ENCODE data around the gene AKAP6.

Gene AKAP6

GRCh38 chr14:32722631-32723183 lies 393.6 kb downstream of the AKAP6 start:
- no peak for DNase-seq

GRCh38 chr14:32724867-32725471 lies 395.9 kb downstream of the AKAP6 start:
- peak; percentile 57 for DNase-seq

DNA sequence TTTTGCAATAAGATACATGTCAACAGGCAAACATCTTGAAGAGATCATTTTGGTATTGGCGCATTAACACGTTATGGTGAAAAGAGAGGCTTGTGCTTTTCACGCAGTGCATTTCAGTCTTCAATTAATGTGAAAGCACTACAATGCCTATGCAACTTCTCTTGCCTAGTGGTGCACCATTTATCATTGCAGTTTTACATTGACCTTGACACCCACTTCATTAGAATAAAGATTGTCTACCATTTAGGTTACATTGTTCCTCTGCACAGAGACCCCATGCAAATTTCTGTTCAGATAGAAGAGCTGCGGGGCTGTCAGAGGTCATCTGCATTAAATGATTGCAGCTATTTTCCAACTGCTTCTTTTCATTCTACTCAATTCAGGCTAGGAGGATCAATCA lies 397.4 kb downstream of the AKAP6 start:
- no peak for DNase-seq

DNA sequence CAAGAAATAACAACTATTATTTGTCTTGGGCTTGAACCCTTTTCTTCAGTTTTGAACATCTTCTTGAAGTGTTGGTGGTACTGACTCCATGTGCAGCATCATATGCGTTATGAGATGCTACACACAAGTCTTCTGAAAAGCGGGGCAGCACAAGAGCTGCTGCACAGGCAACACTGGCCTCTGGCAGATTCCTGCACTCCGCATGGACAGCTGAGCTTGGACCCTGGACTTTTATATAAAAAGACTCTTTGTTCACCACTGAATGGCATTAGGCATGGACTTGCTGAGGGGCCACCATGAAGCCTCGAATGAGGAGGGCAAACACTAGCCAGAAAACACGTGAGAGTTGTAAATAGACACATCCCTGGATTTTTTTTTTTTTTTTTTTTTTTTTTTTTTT lies 398.7 kb downstream of the AKAP6 start:
- no peak for DNase-seq

DNA sequence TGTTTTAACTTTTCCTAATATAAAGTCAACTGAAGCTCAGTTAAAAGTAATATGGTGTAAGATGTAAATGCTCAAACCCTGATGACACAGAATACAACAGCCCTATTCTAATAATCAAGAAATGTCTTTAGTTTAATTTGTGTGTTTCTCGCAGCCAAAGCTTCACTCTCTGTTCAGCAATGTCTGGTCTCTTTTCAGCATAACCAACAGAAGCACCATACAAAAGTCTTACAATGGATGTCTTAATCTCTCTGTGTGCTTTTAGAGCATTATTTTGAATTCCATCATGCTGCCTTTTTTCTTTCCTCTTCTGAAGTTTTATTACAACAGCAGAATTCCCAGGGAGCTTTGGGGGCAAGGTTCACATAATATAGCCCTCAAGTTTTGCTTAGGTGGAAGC lies 399.4 kb downstream of the AKAP6 start:
- DNase-seq = no peak

DNA sequence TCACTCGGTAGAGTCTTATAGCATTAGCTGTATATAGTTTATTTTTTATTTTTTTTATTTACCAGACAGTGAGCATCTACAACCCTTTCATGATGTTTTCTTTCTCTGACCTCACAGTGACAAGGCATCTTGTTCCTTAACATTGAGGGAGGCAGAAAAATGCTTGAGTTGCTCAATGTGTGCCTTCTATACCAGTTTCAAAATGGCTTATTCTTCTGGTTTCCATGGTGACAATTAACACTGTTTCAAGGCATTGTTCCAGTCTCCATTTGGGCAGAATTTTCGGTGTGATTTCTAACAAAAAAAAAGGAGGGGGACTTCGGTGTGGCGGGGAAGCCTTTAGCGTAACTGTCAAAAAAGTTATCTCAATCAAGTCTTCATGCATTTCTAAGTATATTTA lies 399.9 kb downstream of the AKAP6 start:
- no peak for DNase-seq

DNA sequence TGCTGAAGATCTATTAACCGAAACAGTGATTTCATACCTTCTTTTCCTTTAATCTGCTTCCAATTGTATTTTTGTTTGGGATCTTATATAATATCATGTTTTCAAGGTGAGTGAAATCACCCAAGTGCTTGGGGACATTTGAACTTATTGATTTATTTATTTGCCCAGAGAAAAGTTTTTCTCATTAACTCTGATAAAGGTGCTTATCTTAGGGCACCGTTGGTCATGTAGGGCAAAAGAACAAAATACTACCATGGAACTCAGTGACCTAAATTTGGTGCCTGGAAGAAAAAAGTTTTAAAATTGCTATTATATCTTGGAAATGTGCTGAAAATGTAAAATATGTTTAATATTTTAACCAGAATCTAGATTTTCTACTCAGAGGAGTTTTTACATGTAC lies 402.2 kb downstream of the AKAP6 start:
- DNase-seq = no peak

DNA sequence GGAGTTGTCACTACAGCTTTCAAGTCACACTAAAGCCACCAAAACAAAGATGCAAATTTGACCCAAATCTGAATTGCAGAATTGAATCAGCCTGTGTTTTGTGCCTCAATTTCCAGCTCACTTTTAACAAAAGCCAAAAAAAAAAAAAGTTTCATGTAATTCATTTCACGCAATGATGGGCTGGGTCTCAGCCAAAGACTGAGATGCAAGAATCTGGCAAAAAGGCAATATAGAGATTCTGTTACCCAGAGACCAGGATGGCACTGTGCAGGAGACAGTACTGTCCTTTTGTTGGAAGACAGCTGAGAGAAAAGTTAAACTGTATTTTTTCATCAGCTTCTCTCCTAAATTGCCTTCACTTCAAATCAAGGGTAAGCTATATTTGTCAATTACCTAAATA lies 403.9 kb downstream of the AKAP6 start:
- no peak for DNase-seq

GRCh38 chr14:32734261-32734660 lies 405.2 kb downstream of the AKAP6 start:
- DNase-seq = no peak

GRCh38 chr14:32737621-32738020 lies 408.5 kb downstream of the AKAP6 start:
- no peak for DNase-seq

GRCh38 chr14:32738206-32738871 lies 409.2 kb downstream of the AKAP6 start:
- DNase-seq = no peak

DNA sequence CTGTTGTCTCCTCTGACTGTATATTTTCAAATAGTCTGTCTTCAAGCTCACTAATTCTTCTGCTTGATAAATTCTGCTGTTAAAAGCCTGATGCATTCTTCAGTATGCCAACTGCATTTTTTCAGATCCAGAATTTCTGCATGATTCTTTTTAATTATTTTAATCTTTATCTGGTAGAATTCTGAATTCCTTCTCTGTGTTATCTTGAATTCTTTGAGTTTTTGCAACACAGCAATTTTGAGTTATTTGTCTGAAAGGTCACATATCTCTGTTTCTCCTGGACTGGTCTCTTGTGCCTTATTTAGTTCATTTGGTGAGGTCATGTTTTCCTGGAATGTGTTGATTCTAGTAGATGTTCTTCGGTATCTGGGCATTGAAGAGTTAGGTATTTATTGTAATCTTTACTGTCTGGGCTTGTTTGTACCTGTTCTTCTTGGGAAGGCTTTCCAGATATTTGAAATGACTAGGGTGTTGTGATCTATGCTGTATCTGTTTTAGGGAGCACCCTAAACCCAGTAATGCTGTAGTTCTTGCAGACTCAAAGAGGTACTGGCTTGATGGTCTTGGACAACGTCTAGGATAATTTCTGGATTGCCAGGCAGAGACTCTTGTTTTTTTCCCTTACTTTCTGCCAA lies 415.8 kb downstream of the AKAP6 start:
- DNase-seq = no peak

DNA sequence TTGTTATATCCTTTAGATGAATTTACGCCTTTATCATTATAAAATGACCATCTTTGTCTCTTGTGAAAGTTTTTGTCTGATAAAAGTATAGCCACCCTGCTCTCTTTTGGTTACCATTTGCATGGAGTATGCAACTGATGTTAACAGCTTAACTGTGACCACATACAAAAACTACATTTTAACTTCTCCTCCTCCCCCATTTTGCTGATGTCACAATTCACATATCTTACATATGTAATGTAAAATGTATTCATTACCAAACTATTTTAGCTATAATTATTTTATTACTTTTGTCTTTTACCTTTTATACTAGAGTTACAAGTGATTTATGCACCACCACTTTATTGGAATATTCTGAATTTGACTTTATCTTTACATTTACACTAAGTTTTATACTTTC lies 425.1 kb downstream of the AKAP6 start:
- DNase-seq = no peak

DNA sequence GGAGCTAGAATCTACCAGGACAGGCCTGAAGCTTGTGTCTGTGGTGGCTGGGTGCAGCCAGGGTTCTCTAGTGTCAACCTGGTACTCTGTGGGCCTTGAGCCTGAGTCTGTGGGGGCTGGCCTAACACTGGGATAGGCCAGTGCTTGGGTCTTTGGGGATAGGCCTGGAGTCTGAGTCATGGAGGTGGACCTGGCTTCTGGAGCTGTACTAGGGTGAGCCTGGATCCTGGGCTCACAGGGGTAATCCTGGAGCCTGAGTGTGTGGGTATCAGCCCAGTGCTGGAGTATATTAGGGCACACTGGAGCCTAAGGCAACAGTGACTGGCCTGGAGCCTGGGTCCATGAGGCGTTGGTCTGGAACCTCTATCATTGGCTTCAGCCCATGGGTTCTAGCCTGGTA lies 427.1 kb downstream of the AKAP6 start:
- DNase-seq = no peak

GRCh38 chr14:32756775-32757174 lies 427.7 kb downstream of the AKAP6 start:
- DNase-seq = no peak

DNA sequence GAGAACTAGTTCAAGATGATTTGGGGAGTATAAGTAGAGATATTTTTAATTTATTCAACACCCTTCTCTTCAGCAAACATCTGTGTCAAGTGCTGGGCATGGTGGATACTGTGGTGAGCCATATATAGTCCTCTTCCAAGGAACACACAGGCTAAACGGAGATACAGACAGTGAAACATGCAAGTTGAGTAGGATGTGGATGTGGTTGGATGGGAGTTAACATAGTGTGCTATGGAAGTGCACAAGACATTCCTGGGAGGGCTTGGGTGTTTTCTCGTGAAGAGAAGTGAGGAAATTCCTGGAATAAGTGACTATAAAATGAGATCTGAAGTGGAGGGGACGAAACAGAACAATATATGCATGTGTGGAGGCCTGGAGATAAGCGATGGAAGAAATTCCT lies 428.5 kb downstream of the AKAP6 start:
- no peak for DNase-seq

GRCh38 chr14:32761381-32761968 lies 432.4 kb downstream of the AKAP6 start:
- DNase-seq = no peak

GRCh38 chr14:32762886-32763285 lies 433.8 kb downstream of the AKAP6 start:
- DNase-seq = no peak

GRCh38 chr14:32763673-32764072 lies 434.6 kb downstream of the AKAP6 start:
- DNase-seq = no peak

DNA sequence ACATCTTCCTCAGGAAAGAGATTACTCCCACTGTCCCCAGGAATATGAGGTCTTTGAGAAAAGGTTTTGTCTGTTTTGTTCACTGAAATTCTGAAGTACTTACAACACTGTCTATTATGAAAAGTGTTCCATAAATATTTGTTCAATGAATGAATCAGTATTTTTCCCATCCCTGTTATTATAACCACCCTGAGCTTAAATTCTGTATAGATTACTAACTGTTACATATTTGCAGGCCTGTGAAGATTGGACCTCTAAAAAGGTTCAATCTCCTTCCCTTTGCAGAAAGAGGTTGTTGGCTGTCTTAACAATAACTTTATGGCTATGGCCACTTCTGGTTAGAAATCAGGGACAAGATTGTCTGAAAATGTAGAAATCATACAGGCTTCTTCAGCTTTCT lies 435.0 kb downstream of the AKAP6 start:
- no peak for DNase-seq

DNA sequence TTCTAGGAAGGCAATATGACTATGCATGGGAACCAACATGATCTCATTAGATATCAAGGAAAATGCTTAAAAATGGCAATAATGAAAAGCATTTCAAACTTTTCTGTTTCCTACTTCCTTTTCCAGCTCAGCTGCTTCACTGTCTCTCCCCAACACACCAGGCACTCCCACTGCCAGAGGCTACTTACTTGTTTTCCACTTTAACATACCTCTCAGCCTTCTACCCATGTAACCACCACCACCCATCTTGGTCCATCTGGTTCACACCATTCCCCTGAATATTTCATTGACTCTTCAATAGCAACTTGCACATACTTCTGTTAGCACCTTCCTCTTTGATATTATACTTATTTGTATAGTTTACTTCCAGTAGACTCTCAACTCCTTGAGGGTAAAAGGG lies 441.3 kb downstream of the AKAP6 start:
- DNase-seq = no peak

GRCh38 chr14:32774214-32774613 lies 445.1 kb downstream of the AKAP6 start:
- DNase-seq = no peak

- DNase-seq = no peak
These were observed 450.7 kb downstream of the AKAP6 start for GRCh38 chr14:32779840-32780239.

GRCh38 chr14:32784405-32784804 lies 455.3 kb downstream of the AKAP6 start:
- DNase-seq = no peak

Measured in left hindlimb (tissue), 1 donor.